IMR-90 (cell line): ENCODE measurements around the gene HS6ST3. TPM values are rescaled to one million over a fixed set of nuclear protein-coding genes. Genes with fewer than 3 reads are reported as not detected.

Experiments used
- ATAC-seq: fragments of 200-7000 bp; cut with Tn5 transposase; 2 replicates; pipeline ENCODE4 v1.9.1; 2020; ENCODE audit warnings: low read depth, mild to moderate bottlenecking, moderate library complexity
- BruUV-seq: library from RNA; stranded (reverse); fragments of 400-500 nt; replicated peaks from 2 replicates; lab custom pipeline; 2021; lab: Mats Ljungman, UMichigan
- CTCF ChIA-PET: fragments of 300-600 bp; formaldehyde crosslinking; extraction: SDS; loops from one replicate; lab custom pipeline; 2021; ENCODE audit warnings: antibody characterized with exemption; lab: Yijun Ruan, JAX
- POLR2A ChIA-PET: fragments of 300-600 bp; sonication (Branson Sonifier 250); formaldehyde crosslinking; loops from one replicate; lab custom pipeline; 2022; ENCODE audit warnings: antibody characterized with exemption; ENCODE audit not compliant: unreplicated experiment; lab: Charles Lee
- DNase-seq: peaks from one replicate; pipeline ENCODE4 v3.0.0; 2013
- H2AFZ ChIP-seq: replicated peaks from 2 replicates; pipeline ENCODE3; 2013; ENCODE audit warnings: low read length, mild to moderate bottlenecking; ENCODE audit not compliant: poor library complexity
- H2AK5ac ChIP-seq: 2 replicates; pipeline ENCODE4 v1.6.1; 2013; ENCODE audit warnings: low read depth, low read length, inconsistent platforms
- H2AK9ac ChIP-seq: replicated peaks from 2 replicates; pipeline ENCODE3; 2013; ENCODE audit warnings: mild to moderate bottlenecking, low read depth, low read length, moderate library complexity; ENCODE audit not compliant: poor library complexity
- H2BK120ac ChIP-seq: 2 replicates; pipeline ENCODE4 v1.6.1; 2013; ENCODE audit warnings: low read depth, low read length, inconsistent platforms
- H2BK15ac ChIP-seq: 3 replicates; pipeline ENCODE4 v1.6.1; 2013; ENCODE audit warnings: low read depth, low read length, inconsistent platforms
- H2BK20ac ChIP-seq: 2 replicates; pipeline ENCODE4 v1.6.1; 2013; ENCODE audit warnings: low read depth, mild to moderate bottlenecking, inconsistent platforms, low read length, moderate library complexity
- H2BK5ac ChIP-seq: 2 replicates; pipeline ENCODE4 v1.6.1; 2013; ENCODE audit warnings: mild to moderate bottlenecking, low read depth, low read length, inconsistent platforms; ENCODE audit not compliant: poor library complexity, severe bottlenecking
- H3K14ac ChIP-seq: replicated peaks from 2 replicates; pipeline ENCODE4 v1.6.1; 2013; ENCODE audit warnings: low read depth, low read length, inconsistent platforms
- H3K18ac ChIP-seq: 2 replicates; pipeline ENCODE4 v1.6.1; 2013; ENCODE audit warnings: low read depth, low read length, control low read depth
- H3K23ac ChIP-seq: 2 replicates; pipeline ENCODE4 v1.6.1; 2013; ENCODE audit warnings: low read depth, low read length, inconsistent platforms
- H3K27ac ChIP-seq: 2 replicates; pipeline ENCODE4 v1.5.1; 2013; ENCODE audit warnings: mild to moderate bottlenecking, control low read depth, low read length; ENCODE audit not compliant: insufficient read depth
- H3K27me3 ChIP-seq: 2 replicates; pipeline ENCODE4 v1.6.1; 2013; ENCODE audit warnings: low read length; ENCODE audit not compliant: control insufficient read depth, insufficient read depth
- H3K36me3 ChIP-seq: 2 replicates; pipeline ENCODE4 v1.6.1; 2013; ENCODE audit warnings: low read length, mixed read lengths; ENCODE audit not compliant: control insufficient read depth, insufficient read depth
- H3K4ac ChIP-seq: 2 replicates; pipeline ENCODE4 v1.6.1; 2013; ENCODE audit warnings: low read depth, low read length, inconsistent platforms
- H3K4me1 ChIP-seq: 2 replicates; pipeline ENCODE4 v1.6.1; 2013; ENCODE audit warnings: low read length, mixed read lengths; ENCODE audit not compliant: control insufficient read depth, insufficient read depth
- H3K4me2 ChIP-seq: 2 replicates; pipeline ENCODE4 v1.6.1; 2013; ENCODE audit warnings: low read depth, mild to moderate bottlenecking, control low read depth, low read length, moderate library complexity
- H3K4me3 ChIP-seq: 2 replicates; pipeline ENCODE4 v1.5.1; 2013; ENCODE audit warnings: low read depth, mild to moderate bottlenecking, control low read depth, low read length, moderate library complexity; ENCODE audit not compliant: insufficient read depth
- H3K56ac ChIP-seq: 2 replicates; pipeline ENCODE4 v1.6.1; 2013; ENCODE audit warnings: low read length, inconsistent platforms; ENCODE audit not compliant: insufficient read depth; ENCODE audit errors: extremely low read depth
- H3K79me1 ChIP-seq, 2 experiments: 2 replicates each; pipeline ENCODE4 v1.6.1; 2013; ENCODE audit warnings: low read length in 2 of 2, inconsistent platforms in 1 of 2, low read depth in 1 of 2
- H3K9ac ChIP-seq: 2 replicates; pipeline ENCODE4 v1.6.1; 2013; ENCODE audit warnings: low read depth, low read length, control low read depth
- H3K9me1 ChIP-seq: 2 replicates; pipeline ENCODE4 v1.6.1; 2013; ENCODE audit warnings: low read length, inconsistent platforms; ENCODE audit not compliant: insufficient read depth
- H3K9me3 ChIP-seq: 2 replicates; pipeline ENCODE4 v1.6.1; 2013; ENCODE audit warnings: low read length; ENCODE audit not compliant: control insufficient read depth, insufficient read depth
- H4K20me1 ChIP-seq: 2 replicates; pipeline ENCODE4 v1.6.1; 2013; ENCODE audit warnings: low read length, inconsistent platforms; ENCODE audit not compliant: insufficient read depth
- H4K5ac ChIP-seq: 2 replicates; pipeline ENCODE4 v1.6.1; 2013; ENCODE audit warnings: mild to moderate bottlenecking, low read depth, low read length, control low read depth
- H4K8ac ChIP-seq, 2 experiments: 2 replicates each; pipeline ENCODE4 v1.6.1; 2013; ENCODE audit warnings: low read depth in 2 of 2, low read length in 2 of 2, control low read depth in 1 of 2, inconsistent platforms in 1 of 2
- H4K91ac ChIP-seq: 2 replicates; pipeline ENCODE4 v1.6.1; 2013; ENCODE audit warnings: low read depth, low read length, inconsistent platforms; ENCODE audit not compliant: insufficient read depth
- BHLHE40 ChIP-seq: fragments of 150-350 bp; IDR thresholded peaks from 2 replicates; pipeline ENCODE4 v1.6.1; 2016; ENCODE audit warnings: mild to moderate bottlenecking, low read depth, low read length
- CEBPB ChIP-seq: IDR thresholded peaks from 2 replicates; pipeline ENCODE4 v1.6.1; 2012; ENCODE audit warnings: low read depth, low read length, improper control_type of control experiment
- CHD1 ChIP-seq: IDR thresholded peaks from 2 replicates; pipeline ENCODE4 v1.6.1; 2012; ENCODE audit warnings: low read depth, low read length, improper control_type of control experiment
- CTCF ChIP-seq: conservative IDR thresholded peaks from 2 replicates; pipeline ENCODE4 v1.5.1; 2012; ENCODE audit warnings: mild to moderate bottlenecking, low read depth, low read length, improper control_type of control experiment
- ELK1 ChIP-seq: fragments of 150-350 bp; IDR thresholded peaks from 2 replicates; pipeline ENCODE4 v1.6.1; 2016; ENCODE audit warnings: low read depth, mild to moderate bottlenecking, low read length, moderate library complexity, borderline replicate concordance
- FOS ChIP-seq: fragments of 150-350 bp; IDR thresholded peaks from 2 replicates; pipeline ENCODE4 v1.6.1; 2016; ENCODE audit warnings: low read depth, low read length
- MAFK ChIP-seq: IDR thresholded peaks from 2 replicates; pipeline ENCODE4 v1.6.1; 2012; ENCODE audit warnings: low read depth, low read length, improper control_type of control experiment
- MAZ ChIP-seq: IDR thresholded peaks from 2 replicates; pipeline ENCODE4 v1.6.1; 2012; ENCODE audit warnings: low read depth, mild to moderate bottlenecking, low read length, improper control_type of control experiment, moderate library complexity, borderline replicate concordance
- MXI1 ChIP-seq: IDR thresholded peaks from 2 replicates; pipeline ENCODE4 v1.6.1; 2012; ENCODE audit warnings: low read depth, mild to moderate bottlenecking, low read length, moderate library complexity, borderline replicate concordance
- NFE2L2 ChIP-seq: fragments of 150-350 bp; IDR thresholded peaks from 2 replicates; pipeline ENCODE4 v1.6.1; 2016; ENCODE audit warnings: low read depth, mild to moderate bottlenecking, low read length
- POLR2A ChIP-seq: IDR thresholded peaks from 2 replicates; pipeline ENCODE4 v1.6.1; 2012; ENCODE audit warnings: mild to moderate bottlenecking, low read depth, low read length
- RAD21 ChIP-seq: IDR thresholded peaks from 2 replicates; pipeline ENCODE4 v1.6.1; 2012; ENCODE audit warnings: low read length, improper control_type of control experiment
- RCOR1 ChIP-seq: IDR thresholded peaks from 2 replicates; pipeline ENCODE4 v1.6.1; 2012; ENCODE audit warnings: mild to moderate bottlenecking, low read length, improper control_type of control experiment; ENCODE audit not compliant: insufficient replicate concordance
- RFX5 ChIP-seq: IDR thresholded peaks from 2 replicates; pipeline ENCODE4 v1.8.0; 2012; ENCODE audit warnings: low read depth, mild to moderate bottlenecking, low read length, moderate library complexity
- SMC3 ChIP-seq: fragments of 150-350 bp; IDR thresholded peaks from 2 replicates; pipeline ENCODE4 v1.6.1; 2016; ENCODE audit warnings: low read depth, mild to moderate bottlenecking, antibody characterized with exemption, low read length, moderate library complexity
- USF2 ChIP-seq: fragments of 150-350 bp; IDR thresholded peaks from 2 replicates; pipeline ENCODE4 v1.6.1; 2017; ENCODE audit warnings: mild to moderate bottlenecking, antibody characterized with exemption, low read length, low read depth
- WGBS, 2 experiments: methylation state at CpG; one replicate each; pipeline versions ENCODE4 v1.1.5 to v1.1.7; 2013; ENCODE audit warnings: missing lambda C conversion rate in 2 of 2; ENCODE audit not compliant: insufficient read length in 1 of 2; ENCODE audit errors: extremely low coverage in 2 of 2; 5-methylcytosine and 5-hydroxymethylcytosine counted together
- dilution Hi-C: fragments of 300-500 bp; cut with HindIII; formaldehyde crosslinking; loops from one replicate; pipeline ENCODE4 v1.14.3; 2018; ENCODE audit warnings: low sequenced_read_pairs; ENCODE audit not compliant: unreplicated experiment
- in situ Hi-C: fragments of 300-500 bp; cut with MboI; formaldehyde crosslinking; loops from 3 replicates; pipeline ENCODE4 v1.14.3; 2019; ENCODE audit warnings: low sequenced_read_pairs, inconsistent platforms, mixed read lengths
- intact Hi-C: fragments of 100-400 bp; cut with micrococcal nuclease; formaldehyde crosslinking; loops from 2 replicates; pipeline ENCODE4 v1.10.0; 2022
- polyA plus RNA-seq, 3 experiments: library from polyadenylated mRNA; depleted of rRNA; stranded (reverse); fragments of >200 nt; gene quantifications; 2 replicates each; pipeline ENCODE4 v1.2.3, GENCODE V29; 2012; ENCODE audit warnings: low replicate concordance in 1 of 3
- total RNA-seq: library from RNA; depleted of rRNA; stranded (reverse); fragments of >200 nt; gene quantifications from 2 replicates; pipeline ENCODE4 v1.2.3, GENCODE V29; 2012

The HS6ST3 gene
- total and polyA plus RNA-seq, 2 of the 4 experiments (the other 2 are of a cell fraction), result not detected

- Histone ChIP-seq H2BK20ac (no peak overlapping the region), H2BK120ac (no peak overlapping the region), H2AK9ac (no peak overlapping the region), H3K4ac (no peak overlapping the region), H2AK5ac (no peak overlapping the region), H4K91ac (no peak overlapping the region), H3K23ac (no peak overlapping the region), H3K4me1 (no peaks in the 10 kb centered on the region), H3K9me1 (no peaks in the 10 kb centered on the region), H3K4me2 (no peak overlapping the region), H2BK15ac (no peak overlapping the region), H2AFZ (no peak overlapping the region), H3K27ac (no peak overlapping the region), H3K18ac (no peak overlapping the region), H3K36me3 (no peaks in the 10 kb centered on the region), H3K79me1 (no peaks in the 10 kb centered on the region), H3K14ac (no peak overlapping the region), H3K9me3 (peaks cover 3% of the 10 kb centered on the region; the same call in 1 of the 2 replicates), H2BK5ac (no peak overlapping the region), H4K8ac (no peak overlapping the region), H3K56ac (no peak overlapping the region), H3K9ac (no peak overlapping the region), H4K20me1 (no peaks in the 10 kb centered on the region), H3K4me3 (no peak overlapping the region), H3K27me3 (no peaks in the 10 kb centered on the region), H4K5ac (no peak overlapping the region)
- DNase-seq (no peak), ATAC-seq (no peak)
- dilution Hi-C loops (no loop called here), in situ Hi-C loops (no loop called here), intact Hi-C loops (no loop called here)
- TF ChIP-seq CEBPB (no peak), SMC3 (no peak), RCOR1 (no peak), MXI1 (no peak), MAZ (no peak), CHD1 (no peak), RFX5 (no peak), NFE2L2 (no peak), FOS (no peak), USF2 (no peak), POLR2A (no peak), ELK1 (no peak), CTCF (no peak), MAFK (no peak), RAD21 (no peak), BHLHE40 (no peak)
- WGBS, 2 experiments, result no CpG with 5 or more reads among the region's 2 CpGs
- BruUV-seq, result no TSS peak
- CTCF ChIA-PET, result interaction anchor here (0.6 kb wide), 1 partner anchor 86 kb away, joined by 5 read pairs; no protein-coding TSS in a partner anchor
- POLR2A ChIA-PET, result no interaction called here
Measured at GRCh38 chr13:96454466-96454865, 364.6 kb downstream of the HS6ST3 start.
